NCI-H1092 (cell line): Measurements from ENCODE around the gene PPM1B.
"Not testable (repeated sequence)": the region's sequence is repeated elsewhere in the genome, so short reads cannot be mapped to it uniquely, and the experiment has no call there.

Source experiments
- DNase-seq: peaks from one replicate; lab custom pipeline; 2025; lab: John Stamatoyannopoulos, UW

Gene PPM1B

DNA sequence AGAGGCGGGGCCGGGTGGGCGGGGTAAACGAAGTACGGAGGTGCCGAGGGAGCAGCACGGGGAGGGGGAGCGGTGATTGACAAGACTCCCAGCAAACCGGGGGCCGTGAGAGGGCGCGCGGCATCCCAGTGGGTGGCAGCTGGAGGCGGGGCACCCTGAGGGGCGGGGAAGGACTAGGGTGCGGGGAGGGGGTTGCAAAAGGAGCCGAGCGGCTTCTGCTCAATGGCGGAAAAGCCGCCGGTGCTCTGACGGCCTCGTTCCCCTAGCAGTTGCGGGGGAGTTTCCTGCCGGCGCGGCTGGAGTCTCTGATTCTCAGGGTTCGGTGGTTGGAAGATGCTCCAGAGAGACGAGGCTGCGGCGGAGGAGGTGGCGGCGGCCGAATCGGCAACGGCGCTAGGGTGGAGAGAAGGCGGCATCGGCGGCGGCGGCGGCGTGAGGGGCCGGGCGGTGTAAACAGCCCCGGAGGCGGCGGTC lies at the start of gene PPM1B:
Gene PPM1B, plus strand, starts transcription at position 195 of the 474 bp plus-strand sequence. CDS start 32,325 bp downstream, outside the sequence.
- DNase-seq: no peak

DNA sequence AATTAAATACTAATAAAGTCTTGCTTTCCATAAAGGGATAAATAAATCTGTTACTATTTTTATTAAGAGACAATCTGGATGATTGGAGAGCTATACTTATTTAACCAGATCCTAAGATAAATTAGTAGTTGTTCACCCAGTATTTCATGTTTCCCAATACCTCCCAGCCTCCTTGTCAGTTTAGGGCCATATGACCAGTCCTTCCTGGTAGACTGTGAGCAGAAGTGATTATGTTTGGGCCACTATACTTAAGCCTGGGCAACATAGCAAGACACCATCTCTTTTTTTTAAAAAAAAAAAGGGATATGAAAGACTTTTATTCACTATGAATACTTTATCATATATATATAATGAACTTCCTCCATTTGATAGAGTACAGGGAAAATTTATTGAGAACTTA lies 48.8 kb upstream of the PPM1B start:
- no peak for DNase-seq

DNA sequence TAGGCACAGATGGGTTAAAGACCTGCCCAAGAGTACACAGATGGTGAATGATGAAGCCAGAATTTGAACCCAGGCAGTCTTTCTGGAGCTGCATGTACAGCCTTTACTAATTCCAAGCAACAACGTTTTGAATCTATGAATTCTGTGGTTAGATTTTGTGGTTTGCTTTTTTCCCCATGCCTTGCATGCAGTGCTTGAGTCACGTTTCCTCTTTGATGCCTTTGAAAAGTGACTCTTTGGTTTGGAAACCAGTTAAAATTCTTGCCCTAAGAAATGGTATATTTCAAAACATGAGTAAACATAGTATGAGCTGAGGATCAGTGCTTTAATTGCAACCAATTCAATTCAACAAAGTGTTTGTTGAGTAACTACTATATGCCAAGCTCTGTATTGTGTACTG lies 48.2 kb upstream of the PPM1B start:
- DNase-seq: no peak

DNA sequence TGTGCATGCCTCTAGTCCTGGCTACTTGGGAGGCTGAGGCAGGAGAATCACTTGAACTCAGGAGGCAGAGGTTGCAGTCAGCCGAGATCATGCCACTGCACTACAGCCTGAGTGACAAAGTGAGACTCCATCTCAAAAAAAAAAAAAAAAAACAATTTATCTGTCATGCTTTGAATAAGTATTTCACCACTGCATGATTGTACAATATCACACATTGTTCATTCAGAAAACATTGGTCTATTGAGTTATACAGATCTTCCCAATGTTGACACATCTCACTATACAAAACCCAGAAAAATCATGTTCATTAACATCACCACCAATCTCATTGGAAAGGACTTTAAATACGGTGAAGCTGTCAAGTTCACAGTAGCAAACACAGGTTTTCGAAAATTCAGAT lies 46.8 kb upstream of the PPM1B start:
- no peak for DNase-seq

DNA sequence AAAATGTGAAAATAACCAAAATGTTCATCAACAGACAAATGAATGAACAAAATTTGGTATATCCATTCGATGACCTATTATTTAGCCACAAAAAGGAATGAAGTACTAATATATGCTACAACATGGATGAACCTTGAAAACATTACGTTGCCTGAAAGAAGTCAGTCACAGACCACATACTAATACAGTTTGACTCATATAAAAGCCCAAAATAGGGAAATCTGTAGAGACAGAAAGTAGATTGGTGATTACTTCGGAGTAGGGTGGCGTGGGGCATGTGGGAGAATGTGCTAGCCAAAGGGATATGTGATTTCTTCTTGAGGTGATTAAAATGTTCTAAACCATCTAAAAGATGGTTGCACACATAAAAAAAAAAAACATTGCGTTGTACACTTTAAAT lies 44.2 kb upstream of the PPM1B start:
- DNase-seq: no peak

DNA sequence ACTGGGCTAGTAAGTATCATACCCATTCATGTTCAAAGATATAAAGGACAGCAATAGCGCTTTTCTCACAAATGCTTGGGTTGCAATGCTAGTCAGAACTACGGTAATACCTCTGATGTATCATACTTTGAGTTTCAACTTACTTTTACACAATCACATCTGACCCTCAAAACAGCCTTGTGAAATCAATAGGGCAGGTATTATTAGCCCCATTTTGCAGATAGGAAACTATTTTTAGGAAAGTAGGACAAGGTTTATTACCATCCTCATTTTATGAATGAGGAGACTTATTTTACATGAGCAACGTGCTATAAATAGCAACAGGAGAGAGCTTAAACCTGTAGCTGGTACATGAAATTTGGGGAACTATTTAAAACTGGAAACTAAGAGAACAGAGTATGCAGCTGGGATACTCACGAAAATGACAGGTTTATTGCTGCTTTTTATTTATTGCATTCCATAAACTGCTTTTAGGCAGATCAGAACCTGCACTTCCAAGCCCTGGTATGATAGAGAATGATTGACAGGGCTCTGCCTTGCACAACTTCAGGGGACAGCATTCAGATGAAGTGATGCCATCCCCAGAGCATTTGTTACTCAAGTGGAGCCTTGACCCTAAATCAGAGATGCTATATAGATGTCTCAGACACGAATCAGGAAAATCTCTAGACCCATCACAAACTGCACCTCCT lies 42.4 kb upstream of the PPM1B start:
- no peak for DNase-seq

DNA sequence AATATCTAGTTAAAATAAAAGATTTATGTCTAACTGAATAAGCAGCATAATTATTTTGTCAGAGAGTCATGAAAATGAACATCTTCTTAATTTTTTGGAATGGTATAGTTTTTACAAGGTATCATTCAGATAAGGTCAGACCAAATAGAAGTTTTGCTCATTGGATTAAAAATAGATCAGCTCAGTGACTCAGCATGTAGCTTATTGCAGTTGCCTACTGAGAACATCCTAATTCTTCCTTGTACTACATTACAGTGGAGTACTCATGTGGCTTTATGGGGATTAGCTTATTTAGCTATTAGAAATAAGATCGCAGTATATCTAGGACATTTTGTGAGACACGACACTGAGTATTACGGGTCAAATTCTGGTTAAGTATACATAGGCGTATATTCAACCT lies 38.2 kb upstream of the PPM1B start:
- no peak for DNase-seq

DNA sequence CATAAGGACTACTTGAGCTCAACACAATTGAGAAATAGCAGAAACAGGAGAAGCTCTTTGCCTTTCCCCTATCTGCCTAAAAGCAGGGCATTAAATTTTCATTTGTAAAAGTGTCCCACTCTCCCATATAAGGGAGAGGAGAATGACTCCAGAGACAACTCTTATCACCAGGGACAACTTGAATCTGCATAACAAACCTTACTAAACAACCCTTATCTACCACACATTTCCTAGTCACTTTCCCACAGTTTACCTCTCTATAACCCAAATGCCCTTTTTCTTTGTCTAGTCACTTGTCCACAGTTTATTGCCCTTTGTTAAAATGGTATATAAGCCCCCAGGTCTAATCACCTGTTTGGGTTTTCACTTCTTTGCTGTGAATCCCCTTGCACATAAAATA lies 37.5 kb upstream of the PPM1B start:
- no peak for DNase-seq

DNA sequence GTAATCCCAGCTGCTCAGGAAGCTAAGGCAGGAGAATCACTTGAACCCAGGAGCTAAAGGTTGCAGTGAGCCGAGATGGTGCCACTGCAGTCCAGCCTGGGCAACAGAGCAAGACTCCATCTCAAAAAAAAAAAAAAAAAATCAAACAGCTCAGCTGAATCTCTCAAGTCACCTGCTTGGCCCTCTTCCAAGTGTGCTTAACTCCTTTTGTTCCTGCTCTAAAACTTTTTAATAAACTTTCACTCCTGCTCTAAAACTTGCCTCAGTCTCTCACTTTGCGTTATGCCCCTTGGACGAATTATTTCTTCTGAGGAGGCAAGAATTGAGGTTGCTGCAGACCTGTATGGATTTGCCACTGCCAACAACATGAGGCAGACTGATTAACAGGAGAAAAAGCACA lies 35.1 kb upstream of the PPM1B start:
- not testable (repeated sequence) for DNase-seq

DNA sequence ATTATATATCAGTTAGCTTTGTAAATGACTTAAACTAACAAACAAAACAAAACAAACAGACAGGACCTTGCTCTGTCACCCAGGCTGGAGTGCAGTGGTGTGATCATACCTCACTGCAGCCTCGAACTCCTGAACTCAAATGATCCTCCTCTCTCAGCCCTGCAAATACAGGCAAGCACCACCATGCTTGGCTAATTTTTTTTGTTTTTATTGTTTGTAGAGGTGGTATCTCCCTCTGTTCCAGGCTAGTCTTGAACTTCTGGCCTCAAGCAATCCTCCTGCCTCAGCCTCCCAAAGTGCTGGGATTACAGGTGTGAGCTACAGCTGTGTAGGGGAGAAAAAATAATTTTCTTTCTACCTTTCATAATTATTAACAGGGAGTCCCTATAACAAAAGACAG lies 33.8 kb upstream of the PPM1B start:
- DNase-seq: no peak

DNA sequence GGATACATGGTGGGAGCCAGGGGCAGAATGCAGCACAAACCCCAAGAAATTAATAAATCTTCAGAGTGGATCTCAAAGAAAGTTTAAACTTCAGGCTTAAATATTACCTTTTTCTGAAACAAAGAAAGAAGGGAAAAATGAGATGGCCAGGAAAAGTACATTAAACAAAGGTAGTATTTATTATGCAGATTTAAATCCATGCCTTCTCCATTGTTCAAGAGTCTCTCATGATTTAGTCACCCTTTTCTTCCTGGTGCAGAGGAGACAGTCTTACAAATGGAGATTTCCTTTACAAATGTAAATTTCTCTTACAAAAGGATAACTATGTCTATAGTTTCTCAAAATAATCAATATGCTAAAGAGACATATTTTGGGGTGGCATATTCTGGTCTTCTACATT lies 33.4 kb upstream of the PPM1B start:
- no peak for DNase-seq

DNA sequence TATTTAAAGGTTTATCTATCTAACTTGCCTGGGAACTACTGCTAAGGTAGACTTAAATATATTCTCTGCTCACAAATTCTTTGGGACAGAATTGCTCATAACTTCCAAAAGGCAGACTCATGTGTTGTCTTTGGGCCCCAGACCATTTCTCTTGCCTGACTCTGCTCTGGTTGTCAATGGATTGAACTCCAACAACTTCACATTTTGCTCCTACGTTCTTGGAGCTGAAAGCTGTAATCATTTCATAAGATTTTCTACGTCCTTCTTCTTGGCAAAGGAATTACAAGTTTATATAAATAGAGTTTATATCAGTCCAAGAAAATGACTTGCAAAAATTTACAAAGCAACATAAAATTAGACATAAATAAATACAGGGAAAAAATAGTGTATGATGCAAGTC lies 32.9 kb upstream of the PPM1B start:
- no peak for DNase-seq

DNA sequence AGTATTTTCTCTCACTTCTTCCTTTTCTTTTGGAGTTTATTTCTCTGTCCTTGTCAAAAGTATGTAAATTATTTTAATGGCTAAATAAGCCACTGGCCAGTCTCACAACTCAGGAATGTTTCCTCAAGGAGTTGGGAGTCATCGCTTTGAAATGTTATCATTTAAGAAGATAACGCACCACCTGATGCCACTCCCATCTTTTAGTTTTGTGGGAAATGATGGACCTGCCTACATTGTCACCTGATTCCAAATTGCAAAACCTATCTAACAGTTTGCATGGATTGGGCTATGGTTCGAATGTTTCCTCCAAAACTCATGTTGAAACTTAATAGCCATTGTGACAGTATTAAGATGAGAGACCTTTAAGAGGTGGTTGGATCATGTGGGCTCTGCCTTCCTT lies 32.4 kb upstream of the PPM1B start:
- DNase-seq: no peak

DNA sequence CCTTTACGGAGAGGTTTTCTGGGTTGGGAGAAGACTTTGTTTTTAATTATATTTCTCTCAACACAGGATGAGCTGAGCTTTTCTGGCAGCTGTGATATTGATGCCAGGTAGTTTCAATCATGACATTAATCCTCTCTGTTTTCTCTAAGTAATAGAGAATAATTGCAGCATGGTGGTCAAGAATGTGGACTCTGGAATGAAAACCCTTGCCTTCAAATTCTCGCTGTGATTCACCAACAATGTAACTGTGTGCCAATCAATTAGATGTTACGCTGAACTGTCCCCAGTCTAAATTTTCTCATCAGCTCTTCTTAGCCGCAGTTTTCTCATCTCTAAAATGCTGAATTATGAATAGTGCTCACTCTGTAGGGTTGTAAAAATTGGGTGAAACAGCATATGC lies 31.6 kb upstream of the PPM1B start:
- DNase-seq: no peak

DNA sequence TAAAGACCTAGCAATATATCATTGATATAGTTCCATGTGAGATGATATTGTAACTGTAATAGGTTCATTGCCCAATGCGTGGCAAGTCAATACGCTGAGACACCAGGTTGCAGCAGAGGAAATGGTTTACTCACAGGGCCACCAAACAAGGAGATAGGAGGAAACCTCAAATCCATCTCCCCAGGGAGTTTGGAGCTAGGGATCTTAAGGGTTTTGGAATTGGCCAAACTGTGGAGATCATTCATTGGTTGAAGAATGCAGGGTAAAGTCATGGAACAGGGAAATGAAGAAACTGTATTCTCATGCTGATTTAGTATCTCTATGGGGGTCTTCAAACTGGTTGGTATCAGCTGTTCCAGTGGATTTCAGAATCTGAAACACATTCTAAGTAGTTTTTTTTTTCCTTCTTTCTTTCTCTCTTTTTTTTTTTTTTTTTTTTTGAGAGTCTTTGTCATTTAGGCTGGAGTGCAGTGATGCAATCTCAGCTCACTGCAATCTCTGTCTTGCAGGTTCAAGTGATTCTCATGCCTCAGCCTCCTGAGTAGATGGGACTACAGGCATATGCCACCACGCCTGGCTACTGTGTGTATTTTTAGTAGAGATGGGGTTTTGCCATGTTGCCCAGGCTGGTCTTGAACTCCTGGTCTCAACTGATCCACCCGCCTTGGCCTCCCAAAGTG lies 30.7 kb upstream of the PPM1B start:
- DNase-seq: no peak

DNA sequence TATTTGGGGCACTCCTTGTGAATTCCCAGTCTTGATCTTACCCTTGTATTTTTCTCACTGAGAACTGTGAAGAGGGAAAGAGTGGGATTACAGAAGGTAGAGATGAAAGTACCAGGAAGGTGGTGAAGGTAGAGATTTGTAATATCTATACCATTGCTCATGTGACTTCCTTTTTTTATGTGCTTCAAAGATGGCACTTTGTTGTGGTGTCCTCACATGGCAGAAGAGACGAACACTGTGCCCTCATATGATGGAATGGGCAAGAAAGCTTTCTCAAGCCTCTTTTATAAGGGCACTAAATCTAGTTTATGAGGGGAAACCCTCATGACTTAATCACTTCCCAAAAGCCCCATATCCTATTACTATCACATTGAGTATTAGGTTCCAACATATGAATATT lies 28.9 kb upstream of the PPM1B start:
- DNase-seq: no peak

DNA sequence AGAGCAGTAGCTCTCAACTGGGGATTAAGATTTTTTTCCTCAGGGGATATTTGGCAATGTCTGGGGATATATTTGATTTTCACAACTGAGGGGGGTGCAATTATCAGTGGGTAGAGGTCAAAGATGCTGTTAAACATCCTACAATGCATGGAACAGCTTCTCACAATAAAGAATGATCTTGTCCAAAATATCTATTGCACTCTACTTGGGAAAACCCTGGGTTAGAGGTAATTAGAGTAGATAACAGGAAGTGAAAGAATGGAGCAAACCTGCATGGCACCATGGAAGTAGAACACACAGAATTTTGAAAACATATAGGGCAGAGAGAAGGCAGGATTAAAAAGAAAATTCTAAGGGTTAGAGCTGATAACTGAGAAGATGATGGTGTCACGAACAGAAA lies 26.4 kb upstream of the PPM1B start:
- no peak for DNase-seq

DNA sequence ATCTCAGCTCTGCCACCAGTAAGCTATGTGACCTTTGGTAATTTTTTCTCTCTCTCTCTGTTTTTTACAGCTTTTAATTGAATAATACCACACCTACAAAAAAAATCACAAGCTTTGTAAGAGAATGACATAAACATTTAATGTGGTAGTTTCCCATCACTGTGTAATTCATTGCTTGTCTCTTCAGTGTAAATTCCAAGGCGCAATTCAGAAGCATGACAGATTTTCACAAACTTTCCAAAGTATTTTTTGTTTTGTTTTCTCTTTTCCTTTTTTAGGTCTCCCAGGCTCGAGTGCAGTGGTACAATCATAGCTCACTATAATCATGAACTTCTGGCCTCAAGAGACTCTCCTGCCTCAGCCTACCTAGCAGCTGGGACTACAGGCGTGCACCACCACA lies 25.0 kb upstream of the PPM1B start:
- DNase-seq: no peak

DNA sequence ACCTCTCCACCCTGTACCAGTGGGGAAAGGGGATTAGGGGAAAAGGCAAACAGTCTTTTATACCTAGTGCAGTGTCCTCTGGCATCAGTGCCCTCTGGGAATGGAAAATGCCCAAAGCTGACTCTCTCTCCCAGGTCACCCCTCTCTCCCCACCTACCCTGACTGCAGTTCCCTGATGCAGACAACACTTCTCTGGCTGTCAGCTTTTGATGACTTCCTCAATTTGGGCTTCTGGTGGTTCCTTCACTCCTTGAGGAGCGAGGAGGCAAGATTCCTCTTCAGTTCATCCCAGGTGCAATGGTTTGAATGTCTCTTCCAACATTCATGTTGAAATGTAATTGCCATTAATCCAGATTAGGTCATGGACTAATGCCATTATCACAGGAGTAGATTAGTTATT lies 19.7 kb upstream of the PPM1B start:
- no peak for DNase-seq

DNA sequence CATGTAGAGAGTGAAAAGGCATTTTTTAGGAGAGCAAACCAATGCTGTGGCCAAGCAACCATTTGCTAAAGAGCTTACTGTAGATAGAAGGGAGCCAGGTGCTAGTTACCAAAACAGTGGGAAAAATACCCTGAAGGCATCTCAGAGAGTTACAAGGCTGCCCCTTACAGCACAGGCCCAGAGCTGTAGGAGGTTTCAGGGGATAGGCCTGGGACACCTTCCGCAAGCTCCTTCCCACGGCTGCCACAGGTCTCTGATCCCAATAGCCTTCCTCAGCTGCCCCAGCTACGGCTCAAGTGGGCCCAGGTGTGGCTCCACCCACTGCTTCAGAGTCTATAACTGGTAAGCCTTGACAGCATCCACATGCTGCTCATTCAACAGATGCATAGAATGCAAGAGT lies 18.2 kb upstream of the PPM1B start:
- DNase-seq: no peak

DNA sequence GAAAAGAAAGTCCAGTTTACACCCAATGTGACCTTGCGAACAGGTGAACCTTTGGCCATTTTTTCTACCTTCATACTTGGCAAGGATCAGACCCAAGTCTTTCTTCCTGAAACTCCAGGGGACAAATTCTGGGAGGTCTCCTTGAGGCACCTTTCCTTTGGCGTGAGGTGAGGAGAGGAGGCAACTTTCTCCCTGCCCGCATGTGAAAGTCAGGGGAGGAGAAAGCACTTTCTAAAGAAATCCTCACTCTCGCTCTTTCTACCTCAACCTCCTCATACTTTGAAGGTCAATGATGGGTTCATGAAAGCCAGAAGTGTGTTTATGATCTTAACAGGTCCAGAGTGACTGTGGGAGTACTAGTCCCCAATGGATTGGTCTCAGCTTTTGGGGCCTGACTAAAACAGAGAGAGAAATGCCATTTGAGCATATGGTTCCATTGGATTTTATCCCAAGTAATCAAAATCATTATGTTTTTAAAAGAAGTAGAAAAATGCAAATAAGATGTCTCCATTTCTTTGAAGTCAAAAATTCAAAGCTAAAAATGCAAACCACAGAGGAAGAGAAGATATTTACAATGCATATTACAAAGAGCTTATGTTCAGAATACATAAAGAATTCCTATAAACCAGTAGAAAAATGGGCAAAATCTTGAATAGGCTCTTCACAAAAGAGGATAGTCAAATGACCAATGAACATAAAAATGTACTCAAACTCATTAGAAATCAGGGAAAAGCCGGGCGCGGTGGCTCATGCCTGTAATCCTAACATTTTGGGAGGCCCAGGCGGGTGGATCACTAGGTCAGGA lies 15.6 kb upstream of the PPM1B start:
- DNase-seq: no peak

DNA sequence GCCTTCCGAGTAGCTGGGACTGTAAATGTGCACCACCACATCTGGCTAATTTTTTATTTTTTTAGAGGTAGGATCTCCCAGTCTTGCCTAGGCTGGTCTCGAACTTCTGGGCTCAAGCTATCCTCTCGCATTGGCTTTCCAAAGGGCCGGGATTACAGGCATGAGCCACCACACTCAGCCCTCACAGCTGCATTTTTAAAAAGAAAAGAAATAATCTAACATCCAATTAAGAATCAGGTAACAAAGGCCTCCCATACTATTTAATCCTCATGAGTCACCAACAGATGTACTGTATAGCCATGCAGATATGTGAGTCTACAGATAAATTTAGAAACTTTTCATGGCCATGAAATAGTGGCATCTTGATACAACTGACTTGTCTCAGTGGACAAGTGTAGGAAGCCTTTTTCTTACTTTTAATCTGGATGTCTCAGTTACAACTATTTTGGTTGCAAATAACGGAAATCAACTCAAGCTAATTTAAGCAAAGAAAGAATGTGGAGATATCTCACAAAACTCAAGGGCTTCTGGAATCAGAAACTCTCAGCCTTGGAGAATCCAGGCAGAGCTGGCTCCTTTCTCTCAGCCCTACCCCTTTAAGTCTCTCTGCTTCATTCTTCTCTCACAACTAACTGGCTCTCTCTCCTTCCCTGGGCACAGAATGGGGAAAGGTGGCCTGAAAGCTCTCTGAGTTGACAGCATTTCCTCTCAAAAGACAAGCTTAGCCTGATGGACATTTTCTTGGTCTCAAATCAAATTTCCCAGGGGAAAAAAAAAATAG lies 12.8 kb upstream of the PPM1B start:
- no peak for DNase-seq
